Gastroesophageal sphincter (tissue), 4 donors: ENCODE data around the gene PPP2R5B. TPM values are rescaled to one million over a fixed set of nuclear protein-coding genes. Genes with fewer than 3 reads are reported as not detected.

Experiments
- ATAC-seq: fragments of 150-250 bp; one replicate; pipeline ENCODE4 v1.9.1; 2016; ENCODE audit warnings: mild to moderate bottlenecking, moderate library complexity
- H3K27ac ChIP-seq, 4 donors: fragments of 200-600 bp; sonication (generic) in 3 of 4; 1 replicate in 3 of 4; 2 replicates in 1 of 4; pipeline ENCODE4 v1.5.1; 2016 to 2019
- H3K27me3 ChIP-seq: fragments of 200-600 bp; sonication (generic); one replicate; pipeline ENCODE4 v1.5.1; 2019
- H3K36me3 ChIP-seq, 2 donors: fragments of 200-600 bp; sonication (generic); one replicate each; pipeline ENCODE4 v1.5.1; 2019; ENCODE audit warnings: control low read depth in 1 of 2
- H3K4me1 ChIP-seq, 3 donors: fragments of 200-600 bp; sonication (generic); 1 replicate in 2 of 3; 2 replicates in 1 of 3; pipeline ENCODE4 v1.5.1; 2016 to 2019; ENCODE audit warnings: control low read depth in 2 of 3
- H3K4me3 ChIP-seq, 2 donors: fragments of 200-600 bp; sonication (generic); one replicate each; pipeline ENCODE4 v1.5.1; 2019; ENCODE audit warnings: mild to moderate bottlenecking in 1 of 2, moderate library complexity in 1 of 2
- H3K9me3 ChIP-seq, 3 donors: fragments of 200-600 bp; sonication (generic); one replicate each; pipeline ENCODE4 v1.5.1; 2017 to 2019; ENCODE audit warnings: control low read depth in 2 of 3
- CTCF ChIP-seq, 4 experiments: fragments of 200-600 bp in 2 of 4; fragments of 450-650 bp in 2 of 4; sonication (generic) in 1 of 4; IDR thresholded peaks; one replicate each; pipeline ENCODE4 v1.5.1; 2017 to 2019; ENCODE audit warnings: antibody characterized with exemption in 4 of 4, mild to moderate bottlenecking in 2 of 4, moderate library complexity in 2 of 4
- EP300 ChIP-seq: sonication (generic); formaldehyde crosslinking; IDR thresholded peaks from one replicate; pipeline ENCODE4 v1.6.1; 2017; ENCODE audit warnings: antibody characterized with exemption, mild to moderate bottlenecking
- POLR2A ChIP-seq, 2 donors: fragments of 450-650 bp; IDR thresholded peaks; one replicate each; pipeline ENCODE4 v1.6.1; 2017; ENCODE audit warnings: antibody characterized with exemption in 2 of 2, mild to moderate bottlenecking in 2 of 2, moderate library complexity in 1 of 2
- POLR2AphosphoS5 ChIP-seq: sonication (generic); formaldehyde crosslinking; IDR thresholded peaks from one replicate; pipeline ENCODE4 v1.6.1; 2017; ENCODE audit warnings: antibody characterized with exemption
- WGBS, 2 donors: methylation state at CpG; one replicate each; pipeline ENCODE4 v1.1.5; 2018; ENCODE audit warnings: low coverage in 1 of 2; 5-methylcytosine and 5-hydroxymethylcytosine counted together
- total RNA-seq, 4 donors: library from RNA; depleted of rRNA; stranded (reverse); fragments of >200 nt; gene quantifications; one replicate each; pipeline ENCODE4 v1.1.0, GENCODE V29; 2016

The PPP2R5B gene
- total RNA-seq, 4 donors from 2014 or later, result 20.3 to 41.2 (median 27.0) TPM

GRCh38 chr11:64892411-64892831 lies 32.1 kb upstream of the PPP2R5B start:
- Histone ChIP-seq H3K4me1 (peaks cover 0 to 25% (median 15%) of the 10 kb centered on the region in 3 donors), H3K36me3 (peaks cover 0 to 31% of the 10 kb centered on the region in 2 donors), H3K4me3 (no peak overlapping the region), H3K27ac (no peak overlapping the region), H3K9me3 (no peaks in the 10 kb centered on the region), H3K27me3 (no peaks in the 10 kb centered on the region)
- 80 to 88% methylated on average over 7 to 9 of the region's 11 CpGs for WGBS, 2 donors
- TF ChIP-seq POLR2AphosphoS5, result no peak
- no peak for TF ChIP-seq CTCF (IDR thresholded peaks at IDR 0.05)
- no peak for TF ChIP-seq EP300
- TF ChIP-seq POLR2A (IDR thresholded peaks at IDR 0.05), result no peak
- ATAC-seq, result no peak

- no peak for TF ChIP-seq CTCF (IDR thresholded peaks at IDR 0.05)
- TF ChIP-seq POLR2A (IDR thresholded peaks at IDR 0.05), result no peak
- TF ChIP-seq POLR2AphosphoS5, result no peak
- no peak for TF ChIP-seq EP300
- Histone ChIP-seq H3K27me3 (no peaks in the 10 kb centered on the region), H3K27ac (no peak overlapping the region), H3K4me3 (no peak overlapping the region), H3K9me3 (no peaks in the 10 kb centered on the region), H3K4me1 (peaks cover 0 to 21% (median 11%) of the 10 kb centered on the region in 3 donors), H3K36me3 (peaks cover 0 to 35% of the 10 kb centered on the region in 2 donors)
- WGBS, 2 donors, result no CpG with 5 or more reads among the region's 10 CpGs
- no peak for ATAC-seq
Observed at GRCh38 chr11:64892838-64893193, 31.7 kb upstream of the PPP2R5B start.

- Histone ChIP-seq H3K4me3 (no peak overlapping the region), H3K27ac (peak overlapping the region in 1 of 4 donors; percentile 19), H3K36me3 (peaks cover 0 to 41% of the 10 kb centered on the region in 2 donors), H3K27me3 (no peaks in the 10 kb centered on the region), H3K9me3 (no peaks in the 10 kb centered on the region), H3K4me1 (peaks cover 0 to 15% (median 5%) of the 10 kb centered on the region in 3 donors)
- whole genome bisulfite sequencing, 2 donors, result no CpG with 5 or more reads among the region's 25 CpGs
- no peak for ATAC-seq
- no peak for TF ChIP-seq POLR2A (IDR thresholded peaks at IDR 0.05)
- no peak for TF ChIP-seq CTCF (IDR thresholded peaks at IDR 0.05)
- TF ChIP-seq EP300, result no peak
- TF ChIP-seq POLR2AphosphoS5, result no peak
Observed at GRCh38 chr11:64893194-64894069, 31.1 kb upstream of the PPP2R5B start.

- peak; percentile 79 for ATAC-seq
- Histone ChIP-seq H3K27me3 (no peaks in the 10 kb centered on the region), H3K36me3 (peaks cover 0 to 49% of the 10 kb centered on the region in 2 donors), H3K9me3 (no peaks in the 10 kb centered on the region), H3K4me1 (peaks cover 0 to 12% (median 4%) of the 10 kb centered on the region in 3 donors), H3K4me3 (no peak overlapping the region), H3K27ac (peak overlapping the region in 1 of 4 donors; percentile 19)
- no CpG with 5 or more reads among the region's 14 CpGs for WGBS, 2 donors
- TF ChIP-seq POLR2A (IDR thresholded peaks at IDR 0.05), result no peak
- TF ChIP-seq CTCF (IDR thresholded peaks at IDR 0.05), result peak in 3 of 4 experiments; percentile 83 to 95 (median 93)
- peak; percentile 29 for TF ChIP-seq POLR2AphosphoS5
Observed at GRCh38 chr11:64894070-64894811, 30.2 kb upstream of the PPP2R5B start.
